Measurements from ENCODE around the gene KIF1A.
"Not testable (repeated sequence)": the region's sequence is repeated elsewhere in the genome, so short reads cannot be mapped to it uniquely, and the experiment has no call there.

DNA sequence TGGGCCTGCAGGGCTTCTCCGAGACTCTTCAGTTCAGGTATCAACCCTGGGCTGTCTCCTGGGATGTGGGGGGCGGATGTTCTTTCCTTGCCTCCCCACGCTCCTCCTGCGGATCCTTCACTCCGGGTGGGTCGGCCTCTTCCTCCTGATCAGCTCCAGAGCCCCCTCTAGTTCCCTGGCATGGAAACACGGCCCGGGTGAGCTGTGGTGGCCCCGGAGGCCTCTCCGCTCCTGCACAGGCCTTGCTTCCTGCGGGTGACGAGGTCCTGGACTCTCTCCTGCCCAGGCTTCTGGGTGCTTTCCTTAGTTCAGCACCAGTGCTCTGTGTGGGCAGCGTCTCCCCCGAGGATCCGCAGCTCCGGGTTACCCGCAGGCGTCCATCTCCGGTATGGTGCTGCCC is 124.4 kb downstream of the KIF1A start:
- TF ChIP-seq FOXJ3 (CRISPR knock-in tag; IDR thresholded peaks at IDR 0.05; ENCODE audit: borderline replicate concordance); ESRRA (CRISPR knock-in tag; IDR thresholded peaks at IDR 0.05; ENCODE audit: borderline replicate concordance); E2F5 (CRISPR knock-in tag; IDR thresholded peaks at IDR 0.05): not testable (repeated sequence)
- TF ChIP-seq, protein P1, sequence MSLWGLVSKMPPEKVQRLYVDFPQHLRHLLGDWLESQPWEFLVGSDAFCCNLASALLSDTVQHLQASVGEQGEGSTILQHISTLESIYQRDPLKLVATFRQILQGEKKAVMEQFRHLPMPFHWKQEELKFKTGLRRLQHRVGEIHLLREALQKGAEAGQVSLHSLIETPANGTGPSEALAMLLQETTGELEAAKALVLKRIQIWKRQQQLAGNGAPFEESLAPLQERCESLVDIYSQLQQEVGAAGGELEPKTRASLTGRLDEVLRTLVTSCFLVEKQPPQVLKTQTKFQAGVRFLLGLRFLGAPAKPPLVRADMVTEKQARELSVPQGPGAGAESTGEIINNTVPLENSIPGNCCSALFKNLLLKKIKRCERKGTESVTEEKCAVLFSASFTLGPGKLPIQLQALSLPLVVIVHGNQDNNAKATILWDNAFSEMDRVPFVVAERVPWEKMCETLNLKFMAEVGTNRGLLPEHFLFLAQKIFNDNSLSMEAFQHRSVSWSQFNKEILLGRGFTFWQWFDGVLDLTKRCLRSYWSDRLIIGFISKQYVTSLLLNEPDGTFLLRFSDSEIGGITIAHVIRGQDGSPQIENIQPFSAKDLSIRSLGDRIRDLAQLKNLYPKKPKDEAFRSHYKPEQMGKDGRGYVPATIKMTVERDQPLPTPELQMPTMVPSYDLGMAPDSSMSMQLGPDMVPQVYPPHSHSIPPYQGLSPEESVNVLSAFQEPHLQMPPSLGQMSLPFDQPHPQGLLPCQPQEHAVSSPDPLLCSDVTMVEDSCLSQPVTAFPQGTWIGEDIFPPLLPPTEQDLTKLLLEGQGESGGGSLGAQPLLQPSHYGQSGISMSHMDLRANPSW (CRISPR knock-in tag; conservative IDR thresholded peaks at IDR 0.05; ENCODE audit: low read depth), result not testable (repeated sequence)
